ENCODE results near the gene SLC7A8.

- TF ChIP-seq POLR2A (IDR thresholded peaks at IDR 0.05; ENCODE audit: low read length), result no peak
- TF ChIP-seq GATA1 (IDR thresholded peaks at IDR 0.05; ENCODE audit: low read depth, low read length), result no peak
Measured at GRCh38 chr14:23130871-23131270, 52.6 kb downstream of the SLC7A8 start.
